ENCODE measurements around the gene PRMT9. TPM values are rescaled to one million over a fixed set of nuclear protein-coding genes. Genes with fewer than 3 reads are reported as not detected.

Gene PRMT9
- total and polyA plus RNA-seq, 2 of the 13 experiments (the other 11 are each of a cell fraction or from before 2014, with no cell fraction given): 4.0 to 9.7 TPM

- no peak for TF ChIP-seq AHDC1 (CRISPR knock-in tag; IDR thresholded peaks at IDR 0.05; ENCODE audit: borderline replicate concordance)
- no peak for TF ChIP-seq ZNF839 (CRISPR knock-in tag; IDR thresholded peaks at IDR 0.05; ENCODE audit: borderline replicate concordance)
- no peak for TF ChIP-seq ZNF629 (CRISPR knock-in tag; conservative IDR thresholded peaks at IDR 0.05)
- no peak for TF ChIP-seq ZKSCAN5 (CRISPR knock-in tag; IDR thresholded peaks at IDR 0.05)
Observed at GRCh38 chr4:147644471-147644870, 39.5 kb downstream of the PRMT9 start (continued).

- Histone ChIP-seq H3K9ac (ENCODE audit: insufficient read depth, low read depth, low read length) (no peak overlapping the region), H3K9me3 (ENCODE audit: low read length) (peaks cover 13% of the 10 kb centered on the region; the same call in 1 of the 2 replicates), H4K20me1 (ENCODE audit: insufficient read depth, low read length) (no peaks in the 10 kb centered on the region), H3K27me3 (ENCODE audit: control insufficient read depth in 1 of 2, insufficient read depth in 2 of 2, low read length in 2 of 2) (no peaks in the 10 kb centered on the region), H2AFZ (ENCODE audit: low read length) (no peak overlapping the region), H3K79me2 (ENCODE audit: insufficient read depth, low read length) (no peaks in the 10 kb centered on the region), H3K27ac (ENCODE audit: extremely low read length, insufficient read depth, low read length) (no peak overlapping the region), H3K4me3 (replicated peaks in 1 of 3; ENCODE audit: insufficient read depth in 1 of 3, low read depth in 2 of 3, low read length in 3 of 3) (no peak overlapping the region), H3K4me1 (ENCODE audit: insufficient read depth, low read length) (no peaks in the 10 kb centered on the region), H3K4me2 (ENCODE audit: low read depth, low read length) (no peak overlapping the region), H3K36me3 (replicated peaks in 1 of 2; ENCODE audit: control insufficient read depth in 1 of 2, insufficient read depth in 2 of 2, low read length in 2 of 2) (peaks cover 5 to 25% of the 10 kb centered on the region in 2 experiments; a peak in 3 of 5 replicates)
- intact Hi-C loops (cut with micrococcal nuclease; ENCODE audit: unreplicated experiment): no loop called here
- CTCF ChIA-PET (ENCODE audit: low intra/inter-chr PET ratio, low total read pairs): no interaction called here
- peak; percentile 54; the same call in 1 of the 2 replicates for TF ChIP-seq ZNF121 (CRISPR knock-in tag; IDR thresholded peaks at IDR 0.05)
- no peak for TF ChIP-seq ZBTB38 (CRISPR knock-in tag; IDR thresholded peaks at IDR 0.05)
- no peak for FAIRE-seq
- no peak for ATAC-seq
- POLR2A ChIA-PET: no interaction called here
- BruUV-seq (replicated peaks): no TSS peak
- no peak for DNase-seq (ENCODE audit: low spot score)
- WGBS (ENCODE audit: low lambda C conversion rate): 100% methylated on average over 1 of the region's 1 CpG
- in situ Hi-C loops (cut with HindIII; ENCODE audit: extremely low pct_ligation_motif_present, low pct_unique_long_range_greater_than_20kb): no loop called here
Observed at GRCh38 chr4:147643616-147644015, 40.3 kb downstream of the PRMT9 start.

Data from HepG2 (cell line).